Superior temporal gyrus (tissue), 1 donor: ENCODE results near the gene ZNF488.
"Not testable (repeated sequence)": the region's sequence is repeated elsewhere in the genome, so short reads cannot be mapped to it uniquely, and the experiment has no call there.

Source experiments
- DNase-seq: peaks from one replicate; pipeline ENCODE4 v3.0.0-alpha.2; 2016; ENCODE audit errors: extremely low spot score

ZNF488 gene

GRCh38 chr10:47409866-47410256, 25.8 kb upstream of the ZNF488 start:
- no peak for DNase-seq

GRCh38 chr10:47409171-47409865, 25.2 kb upstream of the ZNF488 start:
- DNase-seq = no peak

GRCh38 chr10:47408606-47409005, 24.5 kb upstream of the ZNF488 start:
- no peak for DNase-seq

- no peak for DNase-seq
Measured at GRCh38 chr10:47406870-47407691, 23.0 kb upstream of the ZNF488 start.

GRCh38 chr10:47406548-47406869, 22.4 kb upstream of the ZNF488 start:
- DNase-seq = no peak

- DNase-seq = no peak
Measured at GRCh38 chr10:47405857-47406547, 21.9 kb upstream of the ZNF488 start.

- no peak for DNase-seq
Measured at GRCh38 chr10:47404937-47405336, 20.8 kb upstream of the ZNF488 start.

- no peak for DNase-seq
Measured at GRCh38 chr10:47404446-47404845, 20.4 kb upstream of the ZNF488 start.

GRCh38 chr10:47403446-47404318, 19.6 kb upstream of the ZNF488 start:
- no peak for DNase-seq

- no peak for DNase-seq
Measured at GRCh38 chr10:47402641-47403301, 18.7 kb upstream of the ZNF488 start.

GRCh38 chr10:47401874-47402640, 18.0 kb upstream of the ZNF488 start:
- DNase-seq = no peak

- no peak for DNase-seq
Measured at GRCh38 chr10:47401210-47401609, 17.1 kb upstream of the ZNF488 start.

- no peak for DNase-seq
Measured at GRCh38 chr10:47400786-47401185, 16.7 kb upstream of the ZNF488 start.

GRCh38 chr10:47400251-47400650, 16.2 kb upstream of the ZNF488 start:
- no peak for DNase-seq

- DNase-seq = no peak
Measured at GRCh38 chr10:47397256-47397655, 13.2 kb upstream of the ZNF488 start.

- no peak for DNase-seq
Measured at GRCh38 chr10:47396311-47396717, 12.2 kb upstream of the ZNF488 start.

- peak; percentile 28 for DNase-seq
Measured at GRCh38 chr10:47389619-47390018, 5.5 kb upstream of the ZNF488 start.

- no peak for DNase-seq
Measured at GRCh38 chr10:47388879-47389278, 4.8 kb upstream of the ZNF488 start.

GRCh38 chr10:47386104-47386503, 2.0 kb upstream of the ZNF488 start:
- not testable (repeated sequence) for DNase-seq
